Kidney (tissue), 14 donors: ENCODE measurements around the gene DPH5. TPM values are rescaled to one million over a fixed set of nuclear protein-coding genes. Genes with fewer than 3 reads are reported as not detected.

Source experiments
- DNase-seq, 5 donors: peaks; one replicate each; pipeline ENCODE4 v3.0.0-alpha.2; 2013 to 2020
- FAIRE-seq: peaks from 2 replicates; lab custom pipeline; 2012; peaks lifted over from hg19 to GRCh38; lab: Jason Lieb, UNC
- H3K27ac ChIP-seq, 2 donors: one replicate each; pipeline ENCODE4 v1.7.0; 2013; ENCODE audit warnings: low read depth in 2 of 2, low read length in 2 of 2, inconsistent platforms in 1 of 2
- H3K27me3 ChIP-seq: one replicate; pipeline ENCODE4 v1.7.1; 2013; ENCODE audit warnings: low read length, inconsistent platforms; ENCODE audit not compliant: control insufficient read depth, insufficient read depth
- H3K36me3 ChIP-seq, 3 donors: one replicate each; pipeline versions ENCODE4 v1.7.0 to v1.7.1; 2013; ENCODE audit warnings: low read length in 3 of 3, control low read depth in 1 of 3, inconsistent platforms in 1 of 3; ENCODE audit not compliant: insufficient read depth in 3 of 3, control insufficient read depth in 2 of 3
- H3K4me1 ChIP-seq, 3 donors: one replicate each; pipeline versions ENCODE4 v1.7.0 to v1.7.1; 2013; ENCODE audit warnings: low read length in 3 of 3, inconsistent platforms in 1 of 3, low read depth in 1 of 3; ENCODE audit not compliant: control insufficient read depth in 2 of 3, insufficient read depth in 2 of 3
- H3K4me3 ChIP-seq, 3 donors: one replicate each; pipeline versions ENCODE4 v1.7.0 to v1.8.1; 2013; ENCODE audit warnings: low read length in 3 of 3, control low read depth in 1 of 3, inconsistent platforms in 1 of 3
- H3K9ac ChIP-seq, 3 donors: one replicate each; pipeline versions ENCODE4 v1.7.0 to v1.7.1; 2013; ENCODE audit warnings: low read length in 3 of 3, control low read depth in 1 of 3, inconsistent platforms in 1 of 3
- H3K9me3 ChIP-seq, 3 donors: one replicate each; pipeline versions ENCODE4 v1.7.0 to v1.7.1; 2013; ENCODE audit warnings: low read length in 3 of 3, control low read depth in 1 of 3, inconsistent platforms in 1 of 3; ENCODE audit not compliant: control insufficient read depth in 2 of 3, insufficient read depth in 1 of 3
- intact Hi-C: fragments of 100-400 bp; cut with DNase I; formaldehyde crosslinking; loops from one replicate; pipeline ENCODE4 v1.11.1; 2022
- polyA plus RNA-seq: library from polyadenylated mRNA; stranded (reverse); fragments of 350-450 nt; fragmentation: Illumina TruSeq; extraction: RNeasy Lipid Tissue Mini Kit (QIAGEN cat#74804); gene quantifications from one replicate; pipeline ENCODE4 v1.2.3, GENCODE V29; 2014; ENCODE audit warnings: low read depth, low replicate concordance; ENCODE audit not compliant: insufficient read depth
- total RNA-seq: library from RNA; stranded (reverse); fragmentation: NEBNext Ultra II Directional; extraction: Animal tissue kit (Norgen Biotek cat#: 25700); gene quantifications from one replicate; pipeline ENCODE4 v1.2.1, GENCODE V29; 2021
- TF ChIP-seq, protein P1 (sequence below): IDR thresholded peaks from 3 replicates; pipeline ENCODE4 v1.5.1; 2012; ENCODE audit warnings: mild to moderate bottlenecking, moderate library complexity, borderline replicate concordance; ENCODE audit not compliant: insufficient read depth; ENCODE audit errors: extremely low read depth
- donor health status: control.
- donor health status: control.
- donor health status: control.
- donor health status: control.
- donor health status: control.
- donor health status: DM: yes; HTN: yes; CAD: no.
- donor health status: Normal renal cell carcinoma (clear cell type).

Gene DPH5
- total and polyA plus RNA-seq, 2 donors from 2014 or later, result 19.7 to 44.9 TPM

DNA sequence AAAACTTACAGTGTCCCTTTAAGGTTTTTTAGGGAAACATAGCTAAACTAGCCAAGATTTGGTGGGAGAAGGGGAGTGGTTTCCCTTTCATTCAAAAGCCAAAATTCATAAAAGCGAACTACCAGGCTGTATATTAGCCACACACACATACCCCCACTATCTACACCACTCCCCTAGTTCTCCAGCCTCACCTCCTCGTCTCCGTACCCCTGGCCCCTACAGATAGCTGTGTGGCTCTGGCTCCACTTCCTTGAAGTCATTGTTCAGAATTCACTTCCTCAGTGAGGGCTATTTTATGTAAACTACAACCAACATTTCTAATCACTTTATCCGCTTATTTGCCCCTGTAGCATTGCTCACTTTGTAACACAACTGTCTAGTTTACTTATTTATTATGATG, 5.3 kb upstream of the DPH5 start:
- Histone ChIP-seq H3K36me3 (no peaks in the 10 kb centered on the region), H3K27ac (no peak overlapping the region), H3K4me3 (no peak overlapping the region), H3K27me3 (no peaks in the 10 kb centered on the region), H3K9me3 (no peaks in the 10 kb centered on the region), H3K4me1 (no peaks in the 10 kb centered on the region), H3K9ac (no peak overlapping the region)
- FAIRE-seq (no peak), DNase-seq (no peak)
- TF ChIP-seq, protein P1, sequence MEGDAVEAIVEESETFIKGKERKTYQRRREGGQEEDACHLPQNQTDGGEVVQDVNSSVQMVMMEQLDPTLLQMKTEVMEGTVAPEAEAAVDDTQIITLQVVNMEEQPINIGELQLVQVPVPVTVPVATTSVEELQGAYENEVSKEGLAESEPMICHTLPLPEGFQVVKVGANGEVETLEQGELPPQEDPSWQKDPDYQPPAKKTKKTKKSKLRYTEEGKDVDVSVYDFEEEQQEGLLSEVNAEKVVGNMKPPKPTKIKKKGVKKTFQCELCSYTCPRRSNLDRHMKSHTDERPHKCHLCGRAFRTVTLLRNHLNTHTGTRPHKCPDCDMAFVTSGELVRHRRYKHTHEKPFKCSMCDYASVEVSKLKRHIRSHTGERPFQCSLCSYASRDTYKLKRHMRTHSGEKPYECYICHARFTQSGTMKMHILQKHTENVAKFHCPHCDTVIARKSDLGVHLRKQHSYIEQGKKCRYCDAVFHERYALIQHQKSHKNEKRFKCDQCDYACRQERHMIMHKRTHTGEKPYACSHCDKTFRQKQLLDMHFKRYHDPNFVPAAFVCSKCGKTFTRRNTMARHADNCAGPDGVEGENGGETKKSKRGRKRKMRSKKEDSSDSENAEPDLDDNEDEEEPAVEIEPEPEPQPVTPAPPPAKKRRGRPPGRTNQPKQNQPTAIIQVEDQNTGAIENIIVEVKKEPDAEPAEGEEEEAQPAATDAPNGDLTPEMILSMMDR, result no peak
- intact Hi-C loops, result no loop called here

DNA sequence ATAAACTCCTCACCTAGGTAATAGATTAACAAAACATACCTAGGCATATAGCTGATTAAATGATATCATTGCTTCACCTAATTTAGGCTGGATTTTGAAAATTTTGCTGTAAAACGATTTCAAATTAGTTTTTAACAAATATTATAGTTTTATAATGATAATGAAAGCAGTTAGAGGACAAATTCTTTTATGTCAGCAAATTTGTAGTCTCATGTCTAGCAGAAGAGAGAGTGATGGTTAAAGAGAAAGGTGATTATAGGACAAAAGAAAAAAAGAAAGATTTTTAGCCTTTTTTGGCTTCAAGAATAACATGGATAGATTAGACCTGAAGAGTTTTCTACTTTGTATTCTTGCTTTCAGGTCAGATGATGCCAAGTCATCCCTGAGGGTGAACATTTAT, 3.6 kb upstream of the DPH5 start:
- H3K9ac ChIP-seq, result no peak overlapping the region
- H3K27ac ChIP-seq, result no peak overlapping the region
- H3K9me3 ChIP-seq, result no peaks in the 10 kb centered on the region
- intact Hi-C loops, result no loop called here
- TF ChIP-seq, protein P1, result no peak
- peaks cover 0 to 7% (median 2%) of the 10 kb centered on the region in 3 donors for H3K4me1 ChIP-seq
- DNase-seq (no peak), FAIRE-seq (no peak)
- H3K36me3 ChIP-seq, result no peaks in the 10 kb centered on the region
- H3K4me3 ChIP-seq, result no peak overlapping the region
- H3K27me3 ChIP-seq, result no peaks in the 10 kb centered on the region

DNA sequence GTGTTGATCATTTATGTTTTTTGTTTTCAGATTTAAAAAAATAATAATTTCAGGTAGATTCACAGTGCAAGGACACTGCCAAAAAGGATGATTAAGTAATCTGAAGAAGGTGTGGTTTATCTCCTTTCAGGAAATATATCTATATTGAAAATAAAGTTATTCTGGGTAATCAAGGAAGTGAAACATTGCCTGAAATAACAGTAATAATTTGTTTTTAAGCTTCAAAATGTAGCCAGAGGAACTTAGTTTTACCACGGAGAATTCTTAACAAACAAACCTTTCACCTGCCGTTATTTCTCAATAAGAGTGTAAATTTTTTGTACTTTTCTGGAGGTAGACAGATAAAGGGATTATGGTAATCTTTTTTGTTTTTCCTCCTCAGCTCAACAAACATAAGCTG, 2.9 kb upstream of the DPH5 start:
- no peaks in the 10 kb centered on the region for H3K36me3 ChIP-seq
- DNase-seq (no peak), FAIRE-seq (no peak)
- H3K9ac ChIP-seq, result no peak overlapping the region
- H3K4me1 ChIP-seq, result peaks cover 0 to 7% (median 2%) of the 10 kb centered on the region in 3 donors
- H3K9me3 ChIP-seq, result no peaks in the 10 kb centered on the region
- TF ChIP-seq, protein P1, result no peak
- H3K27me3 ChIP-seq, result no peaks in the 10 kb centered on the region
- no peak overlapping the region for H3K27ac ChIP-seq
- no peak overlapping the region for H3K4me3 ChIP-seq
- intact Hi-C loops, result no loop called here

DNA sequence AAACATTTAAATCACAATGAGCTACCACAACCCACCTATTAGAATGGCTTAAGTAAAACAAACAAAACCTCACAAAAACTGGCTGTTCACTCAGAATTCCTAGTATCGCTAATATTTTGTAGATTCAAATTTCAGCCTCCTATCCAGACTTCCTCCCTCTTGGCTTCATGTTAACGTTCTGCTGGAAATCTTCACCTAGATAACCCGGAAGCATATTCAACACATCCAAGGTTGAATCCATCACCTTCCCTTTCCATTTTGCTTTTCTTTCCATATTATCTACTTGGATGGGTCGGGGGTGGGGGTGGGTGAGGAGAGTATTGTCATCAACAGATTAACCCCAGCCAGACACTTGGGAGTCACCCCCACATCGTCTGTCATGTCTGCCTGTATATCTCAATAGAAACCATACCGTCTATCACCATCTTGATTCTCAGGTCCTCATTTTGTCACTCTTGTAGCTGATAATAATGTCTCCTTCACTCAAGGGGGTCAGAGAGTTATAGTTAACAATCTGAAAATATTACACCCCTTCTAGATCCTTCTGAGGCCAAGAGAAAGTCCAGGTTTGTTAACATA, 1.7 kb upstream of the DPH5 start:
- intact Hi-C loops, result no loop called here
- TF ChIP-seq, protein P1, result no peak

More for the DNA sequence above, 1.7 kb upstream of the DPH5 start:
- FAIRE-seq, result no peak
- no peaks in the 10 kb centered on the region for H3K36me3 ChIP-seq
- H3K4me3 ChIP-seq, result no peak overlapping the region
- H3K27me3 ChIP-seq, result no peaks in the 10 kb centered on the region
- H3K9ac ChIP-seq, result no peak overlapping the region
- H3K4me1 ChIP-seq, result peaks cover 0 to 7% (median 2%) of the 10 kb centered on the region in 3 donors
- no peaks in the 10 kb centered on the region for H3K9me3 ChIP-seq
- H3K27ac ChIP-seq, result no peak overlapping the region
- no peak for DNase-seq
